Neural progenitor cell (in vitro differentiated cells): ENCODE data around the gene CDCA5.

ENCODE experiments used
- EZH2 ChIP-seq: fragments of 200-600 bp; sonication (generic); IDR thresholded peaks from 2 replicates; pipeline ENCODE4 v1.6.1; 2017; ENCODE audit warnings: antibody characterized with exemption, mild to moderate bottlenecking, moderate library complexity
- EZH2phosphoT487 ChIP-seq: fragments of 200-600 bp; sonication (generic); IDR thresholded peaks from 2 replicates; pipeline ENCODE4 v1.6.1; 2017; ENCODE audit warnings: antibody characterized with exemption
- TF ChIP-seq, protein P1 (sequence below): fragments of 200-600 bp; sonication (generic); IDR thresholded peaks from 2 replicates; pipeline ENCODE4 v1.5.1; 2017; ENCODE audit warnings: antibody characterized with exemption, mild to moderate bottlenecking

DNA sequence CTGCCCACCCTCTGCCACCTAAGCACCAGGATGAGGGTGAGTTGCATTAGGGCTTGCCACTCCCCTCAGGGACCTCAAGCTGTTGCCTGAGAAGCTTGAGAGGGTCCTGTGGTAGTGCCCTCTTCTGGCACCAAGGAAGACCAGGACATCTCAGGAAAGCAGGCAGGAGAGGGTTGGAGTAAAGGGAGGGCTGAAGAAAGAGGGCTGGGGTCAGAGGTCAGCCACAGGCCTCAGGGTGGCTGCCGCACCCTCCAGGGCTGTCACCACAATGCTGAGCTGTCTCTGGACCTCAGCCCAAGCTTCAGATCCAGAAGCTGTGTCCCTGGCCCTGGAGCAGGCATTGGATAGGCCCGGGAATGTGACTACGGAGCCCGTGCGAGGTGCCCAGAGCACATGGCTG is 38.8 kb downstream of the CDCA5 start:
- no peak for TF ChIP-seq EZH2phosphoT487
- TF ChIP-seq EZH2 = no peak
- TF ChIP-seq, protein P1, sequence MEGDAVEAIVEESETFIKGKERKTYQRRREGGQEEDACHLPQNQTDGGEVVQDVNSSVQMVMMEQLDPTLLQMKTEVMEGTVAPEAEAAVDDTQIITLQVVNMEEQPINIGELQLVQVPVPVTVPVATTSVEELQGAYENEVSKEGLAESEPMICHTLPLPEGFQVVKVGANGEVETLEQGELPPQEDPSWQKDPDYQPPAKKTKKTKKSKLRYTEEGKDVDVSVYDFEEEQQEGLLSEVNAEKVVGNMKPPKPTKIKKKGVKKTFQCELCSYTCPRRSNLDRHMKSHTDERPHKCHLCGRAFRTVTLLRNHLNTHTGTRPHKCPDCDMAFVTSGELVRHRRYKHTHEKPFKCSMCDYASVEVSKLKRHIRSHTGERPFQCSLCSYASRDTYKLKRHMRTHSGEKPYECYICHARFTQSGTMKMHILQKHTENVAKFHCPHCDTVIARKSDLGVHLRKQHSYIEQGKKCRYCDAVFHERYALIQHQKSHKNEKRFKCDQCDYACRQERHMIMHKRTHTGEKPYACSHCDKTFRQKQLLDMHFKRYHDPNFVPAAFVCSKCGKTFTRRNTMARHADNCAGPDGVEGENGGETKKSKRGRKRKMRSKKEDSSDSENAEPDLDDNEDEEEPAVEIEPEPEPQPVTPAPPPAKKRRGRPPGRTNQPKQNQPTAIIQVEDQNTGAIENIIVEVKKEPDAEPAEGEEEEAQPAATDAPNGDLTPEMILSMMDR = no peak
